Left kidney (tissue), 2 donors: ENCODE data around the gene KLHL34. TPM values are rescaled to one million over a fixed set of nuclear protein-coding genes. Genes with fewer than 3 reads are reported as not detected.

Experiments used
- DNase-seq: peaks from one replicate; pipeline ENCODE4 v3.0.0-alpha.2; 2013
- polyA plus RNA-seq: library from polyadenylated mRNA; unstranded; fragments of 120-200 nt; gene quantifications from one replicate; pipeline ENCODE4 v1.2.1, GENCODE V29; 2013; ENCODE audit not compliant: insufficient read length

Gene KLHL34
- polyA plus RNA-seq, 1 donor: 0.07 TPM

DNA sequence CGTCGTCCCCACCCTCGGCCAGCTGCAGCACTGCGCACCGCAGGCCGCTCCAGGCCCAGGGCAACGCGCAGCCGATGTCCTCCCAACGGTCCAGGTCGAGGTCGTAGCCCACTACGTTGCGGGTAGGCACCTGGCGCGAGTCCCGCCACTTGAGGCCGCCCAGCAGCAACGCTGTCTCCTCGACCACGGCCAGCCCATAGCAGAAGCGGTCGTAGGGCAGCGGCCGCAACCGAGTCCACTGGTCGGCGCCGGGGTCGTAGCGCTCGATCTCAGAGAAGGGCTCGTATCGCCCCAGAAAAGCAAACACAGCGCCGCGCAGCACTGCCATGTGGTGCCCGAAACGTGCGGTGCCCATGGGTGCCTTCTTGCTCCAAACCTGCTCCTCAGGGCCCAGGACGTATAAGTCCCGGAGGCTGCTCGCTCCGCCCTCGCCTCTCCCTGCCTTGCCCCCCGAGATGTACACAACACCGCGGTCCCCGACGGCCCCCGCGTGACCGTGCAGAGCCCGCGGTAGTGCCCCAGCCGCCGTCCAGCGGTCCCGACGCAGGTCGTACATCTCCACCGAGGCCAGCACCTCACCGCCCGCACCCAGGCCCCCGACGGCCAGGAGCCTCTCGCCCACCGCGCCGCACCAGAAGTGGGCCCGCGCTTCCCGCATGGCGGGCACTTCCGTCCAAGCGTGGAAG, 2.1 kb downstream of the KLHL34 start:
- no peak for DNase-seq

DNA sequence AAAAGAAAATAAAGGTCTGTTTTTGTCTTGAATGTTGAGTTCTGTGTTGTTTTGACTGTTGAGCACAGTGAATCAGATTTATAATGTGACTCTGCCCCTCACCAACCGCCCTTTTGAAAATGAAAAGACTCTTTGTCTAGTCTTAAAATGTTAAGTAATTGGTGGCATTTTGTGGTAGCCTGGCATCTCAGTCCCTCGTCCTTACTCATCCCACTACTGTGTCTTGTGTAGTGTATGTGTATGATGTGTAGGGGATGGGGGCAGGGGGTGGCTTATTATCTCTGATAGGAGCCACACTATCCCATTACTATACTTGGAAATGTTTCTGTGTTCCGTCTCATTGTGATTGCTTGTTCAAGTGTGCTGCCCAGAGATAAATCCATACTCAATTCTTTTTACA, 12.2 kb downstream of the KLHL34 start:
- no peak for DNase-seq

DNA sequence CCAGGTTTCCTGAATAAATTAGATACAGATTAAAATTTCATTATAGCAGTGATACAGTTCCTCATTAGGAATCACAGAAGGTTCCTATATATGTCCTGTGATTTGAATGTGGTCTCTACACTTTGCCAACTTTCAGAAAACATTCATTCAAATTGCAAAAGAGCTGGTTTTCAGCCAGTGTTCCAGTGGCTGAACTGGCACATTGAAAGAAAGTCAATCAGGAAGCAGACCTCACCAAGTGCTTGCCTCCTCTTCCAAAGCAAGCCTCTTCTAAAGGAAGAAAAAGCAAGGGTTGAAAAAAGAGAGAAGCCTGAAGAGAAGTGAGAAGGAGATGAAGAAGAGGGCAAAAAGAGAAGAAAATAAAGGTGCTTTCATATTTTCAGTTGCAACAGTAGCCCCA, 12.7 kb downstream of the KLHL34 start:
- no peak for DNase-seq

DNA sequence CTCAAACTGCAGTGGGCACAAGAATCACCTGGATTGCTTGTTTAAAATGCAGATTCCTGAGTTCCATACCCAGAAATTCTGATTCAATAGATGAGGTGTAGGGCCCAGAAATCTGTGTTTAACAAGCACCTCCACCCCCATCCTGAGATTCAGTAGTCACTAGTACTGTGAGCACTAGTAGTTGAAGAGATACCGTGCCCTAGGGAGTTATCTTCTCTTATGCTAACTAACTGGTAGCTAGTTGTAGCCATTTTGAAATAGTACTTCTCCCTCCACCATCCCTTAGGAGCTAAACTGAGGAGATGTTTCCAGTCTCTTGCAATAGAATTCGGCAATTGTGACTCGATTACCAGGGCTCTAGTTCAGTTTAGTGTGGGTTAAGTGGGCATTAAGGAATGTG, 18.4 kb downstream of the KLHL34 start:
- no peak for DNase-seq

DNA sequence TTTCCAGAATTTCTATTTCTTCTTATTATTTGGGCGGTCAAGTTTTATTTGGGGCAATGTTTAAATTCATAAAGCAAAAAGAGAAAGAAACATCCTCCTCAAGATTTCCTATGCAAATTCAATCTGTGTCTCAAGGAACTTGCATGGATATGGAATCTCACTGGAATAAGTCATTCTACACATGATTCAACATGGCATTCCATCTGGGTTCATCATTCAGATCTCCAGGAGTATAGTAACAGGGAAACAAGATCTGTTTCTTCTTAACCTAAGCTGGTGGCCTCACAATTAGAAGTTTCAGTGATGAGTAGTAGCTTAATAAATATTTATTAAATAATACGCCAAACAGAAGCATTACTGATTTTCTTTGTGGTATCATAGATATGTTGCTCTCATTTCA, 19.8 kb downstream of the KLHL34 start:
- DNase-seq: no peak

DNA sequence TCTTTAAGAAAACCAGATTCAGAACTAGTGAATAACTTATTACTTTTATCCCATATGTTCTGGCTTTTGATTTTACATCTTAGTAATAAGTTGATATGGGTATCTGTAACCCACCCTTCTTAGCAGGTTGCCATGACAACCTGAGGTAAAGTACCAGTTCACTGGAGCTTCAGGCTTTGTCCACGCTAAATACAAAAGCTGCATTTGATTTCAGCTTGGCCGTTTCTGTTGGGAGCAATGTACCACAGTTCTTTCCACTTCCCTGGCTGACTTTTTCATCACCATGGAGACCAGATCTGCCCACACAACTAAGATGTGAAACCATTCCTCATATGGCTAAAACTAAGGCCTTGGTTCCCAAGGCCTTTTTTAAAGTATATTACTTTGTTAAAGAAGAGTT, 26.1 kb downstream of the KLHL34 start:
- DNase-seq: no peak

DNA sequence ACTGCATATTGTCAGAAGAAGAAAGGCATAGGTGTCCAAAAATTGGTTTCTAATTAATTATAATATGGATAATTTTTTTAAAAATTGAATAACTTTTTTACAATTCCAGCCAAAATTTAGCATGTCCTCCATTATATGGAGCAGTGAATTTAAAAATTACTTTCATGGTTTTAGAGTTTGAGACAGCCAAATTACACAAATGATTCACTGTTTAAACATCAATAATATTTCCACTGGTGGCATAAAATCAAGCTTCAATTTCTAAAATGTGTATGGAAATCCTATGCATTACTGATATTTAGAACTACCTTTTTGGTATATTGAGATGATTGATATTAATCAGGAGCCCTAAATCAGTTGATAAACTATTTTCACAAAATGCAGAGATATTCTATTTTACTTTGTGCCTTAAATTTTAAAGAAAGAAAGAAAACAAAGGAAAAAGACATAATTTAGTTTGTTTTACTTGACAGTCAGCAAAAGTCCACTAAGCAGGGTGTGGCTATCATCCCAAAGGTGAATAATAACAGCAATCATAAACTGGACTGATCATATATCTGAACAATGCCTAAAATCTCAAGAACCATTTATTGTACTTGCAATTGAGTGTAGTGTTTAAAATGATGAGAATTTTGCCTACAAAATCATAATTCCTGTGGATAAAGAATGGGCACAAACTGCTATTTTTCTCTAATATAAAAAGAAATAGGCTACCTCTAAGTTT, 34.2 kb downstream of the KLHL34 start:
- DNase-seq: no peak

DNA sequence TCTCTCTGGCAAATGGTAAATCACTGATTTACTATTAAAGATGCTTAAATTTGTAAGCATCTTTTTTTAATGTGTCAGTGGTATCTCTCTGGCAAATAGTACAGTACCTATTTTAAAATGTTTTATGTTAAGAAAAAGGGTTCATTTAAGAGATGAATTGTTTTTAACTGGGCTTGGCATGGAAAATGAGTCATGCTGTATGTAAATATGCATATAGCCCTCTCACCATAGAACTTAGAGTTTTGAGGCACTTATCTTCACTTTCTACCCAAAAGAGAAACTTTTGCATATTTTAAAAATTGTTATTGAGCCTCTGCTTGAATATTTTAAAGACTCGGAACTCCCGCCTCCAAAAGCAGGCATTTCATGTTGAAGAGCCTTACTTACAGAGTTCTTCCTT, 37.9 kb downstream of the KLHL34 start:
- DNase-seq: no peak

DNA sequence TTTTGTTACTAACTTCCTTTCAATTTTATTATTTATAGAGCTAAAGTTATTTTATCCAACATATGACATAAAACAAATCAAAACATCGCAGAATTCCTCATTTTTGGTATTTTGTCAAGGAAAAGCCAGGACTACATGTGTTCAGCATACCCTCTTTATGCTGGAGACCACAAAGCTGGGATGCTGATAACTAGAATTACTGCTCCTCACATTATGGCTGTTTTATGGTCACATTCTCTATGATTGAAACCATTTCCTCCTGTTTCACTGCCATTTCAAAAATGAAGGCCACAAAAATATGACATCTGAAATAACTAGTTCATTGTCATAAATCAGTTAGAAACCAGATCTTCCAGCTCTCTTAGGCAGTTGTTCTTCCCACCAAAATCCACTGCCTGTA, 41.7 kb downstream of the KLHL34 start:
- DNase-seq: no peak

DNA sequence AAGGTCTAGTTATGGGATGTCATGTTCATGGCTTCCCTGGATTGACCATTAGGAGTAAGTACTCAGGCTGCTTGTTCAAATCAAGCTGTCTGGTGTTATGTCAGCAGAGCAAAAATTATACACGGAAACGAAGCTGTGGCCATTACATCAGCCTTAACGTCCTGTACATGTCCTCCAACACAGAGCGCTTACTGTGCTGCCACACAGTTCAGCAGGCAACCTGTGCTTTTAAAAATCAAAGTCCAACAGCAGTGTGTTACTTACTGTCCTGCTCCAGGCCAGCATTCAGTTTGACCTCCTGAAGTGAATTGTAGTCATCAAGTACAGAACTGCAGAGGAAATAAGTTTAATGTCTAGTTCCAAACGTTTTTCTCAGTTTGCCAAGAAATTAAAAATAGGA, 46.0 kb downstream of the KLHL34 start:
- DNase-seq: no peak

DNA sequence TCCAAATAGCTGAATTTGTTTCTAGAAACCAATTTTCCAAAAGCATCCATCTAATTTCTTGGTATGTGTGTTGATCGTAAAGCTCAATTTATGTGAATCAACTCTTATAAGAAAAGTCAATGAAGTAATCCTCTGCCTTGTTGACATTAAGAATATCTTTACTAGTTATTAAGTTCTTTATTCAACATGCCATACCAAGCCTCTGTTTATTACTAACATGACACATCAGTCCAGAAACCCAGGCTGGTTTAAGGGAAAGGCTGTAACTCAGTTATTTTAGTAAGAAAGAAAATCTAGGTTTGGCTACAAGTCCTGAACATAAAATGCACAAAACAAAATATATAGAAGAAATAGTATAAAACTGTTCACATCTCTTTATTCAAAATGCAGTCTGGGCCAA, 48.0 kb downstream of the KLHL34 start:
- DNase-seq: no peak

DNA sequence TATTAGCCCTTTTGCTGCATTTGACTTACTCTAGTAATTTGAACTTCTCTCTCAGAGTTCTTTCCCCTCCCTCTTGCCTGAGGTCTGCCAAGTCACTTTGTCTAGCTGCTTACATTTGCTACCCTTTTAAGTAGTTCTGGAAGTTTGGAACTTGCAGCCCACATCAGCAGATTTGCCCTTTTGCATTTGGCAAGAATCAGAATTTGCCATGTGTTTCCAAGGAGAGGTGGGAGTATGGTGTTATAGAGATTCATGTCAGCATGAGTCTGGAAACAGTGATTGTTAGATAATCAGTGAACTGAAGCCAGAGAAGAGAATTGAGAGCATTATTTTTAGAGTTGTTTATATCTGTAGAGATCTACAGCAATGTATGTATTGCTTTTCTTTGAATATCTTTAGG, 52.1 kb downstream of the KLHL34 start:
- DNase-seq: no peak

Other genes starting within 250 kb of the KLHL34 start
- 0.15 TPM for gene SMPX, start 99.8 kb upstream of the KLHL34 start, polyA plus RNA-seq
- gene MBTPS2, start 181.3 kb upstream of the KLHL34 start, polyA plus RNA-seq: 35.2 TPM
- gene YY2, start 197.7 kb upstream of the KLHL34 start, polyA plus RNA-seq: 3.2 TPM